Daoy (cell line): ENCODE results near the gene GEMIN4. TPM values are rescaled to one million over a fixed set of nuclear protein-coding genes. Genes with fewer than 3 reads are reported as not detected.
"Not testable (repeated sequence)": the region's sequence is repeated elsewhere in the genome, so short reads cannot be mapped to it uniquely, and the experiment has no call there.

Source experiments
- DNase-seq: peaks from one replicate; pipeline ENCODE4 v3.0.0-alpha.2; 2015; ENCODE audit warnings: low read depth
- total RNA-seq: library from RNA; depleted of rRNA; stranded (reverse); fragments of >200 nt; shearing (Covaris generic); gene quantifications from 2 replicates; pipeline ENCODE4 v1.2.3, GENCODE V29; 2014

Gene GEMIN4
- total RNA-seq, 1 experiment from 2014 or later: 14.3 TPM

DNA sequence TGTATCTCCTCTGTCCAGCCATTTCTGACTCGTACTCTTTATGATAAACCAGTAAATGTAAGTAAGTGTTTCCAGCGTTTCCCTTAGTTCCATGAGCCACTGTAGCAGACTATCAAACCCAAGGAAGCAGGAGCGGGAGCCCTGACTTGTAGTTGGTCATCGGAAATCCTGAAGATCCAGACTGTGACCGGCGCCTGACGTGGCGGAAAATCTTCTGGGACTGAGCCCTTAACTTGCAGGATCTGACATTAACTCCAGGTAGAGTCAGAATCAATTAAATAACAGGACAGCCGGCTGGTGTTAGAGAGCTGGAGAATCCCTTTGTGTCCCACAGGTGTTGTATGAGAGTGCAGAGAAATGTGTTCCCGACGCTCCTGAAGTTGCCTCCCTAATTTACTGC lies 26.0 kb upstream of the GEMIN4 start:
- DNase-seq: no peak

DNA sequence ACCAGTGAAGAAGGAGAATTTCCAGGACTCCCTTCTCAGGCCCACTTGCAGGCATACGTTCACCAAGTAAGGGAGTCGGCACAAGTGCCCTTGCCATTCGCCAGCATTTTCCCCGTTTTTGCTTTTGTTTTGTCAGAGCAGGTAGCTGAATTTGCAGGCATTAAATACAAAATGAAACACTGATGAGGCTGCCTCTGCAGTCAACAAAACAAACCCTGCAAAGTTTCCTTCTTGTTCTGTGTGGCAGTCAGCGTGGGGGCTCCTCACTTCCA lies 22.2 kb upstream of the GEMIN4 start:
- no peak for DNase-seq

- no peak for DNase-seq
Measured at GRCh38 chr17:773467-774312, 21.6 kb upstream of the GEMIN4 start.

DNA sequence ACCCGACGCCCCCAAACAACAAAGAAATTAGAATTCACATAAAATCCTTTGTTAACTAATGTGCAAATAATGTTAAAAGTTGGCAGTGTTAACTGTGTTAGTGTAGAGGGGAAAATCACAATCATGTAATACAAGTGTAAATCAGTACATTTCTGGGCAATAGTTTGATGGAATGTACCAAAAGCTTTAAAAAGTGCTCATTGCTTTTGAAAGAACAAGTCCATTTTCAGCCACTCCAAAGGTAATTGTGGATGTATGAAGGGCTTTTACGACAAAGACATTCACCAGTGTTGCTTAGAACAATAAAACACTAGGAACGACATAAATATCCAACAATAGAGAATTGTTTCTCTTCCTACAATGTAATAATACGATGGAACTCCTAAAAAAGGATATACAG lies 21.0 kb upstream of the GEMIN4 start:
- no peak for DNase-seq

- DNase-seq: no peak
Measured at GRCh38 chr17:767076-767475, 15.0 kb upstream of the GEMIN4 start.

DNA sequence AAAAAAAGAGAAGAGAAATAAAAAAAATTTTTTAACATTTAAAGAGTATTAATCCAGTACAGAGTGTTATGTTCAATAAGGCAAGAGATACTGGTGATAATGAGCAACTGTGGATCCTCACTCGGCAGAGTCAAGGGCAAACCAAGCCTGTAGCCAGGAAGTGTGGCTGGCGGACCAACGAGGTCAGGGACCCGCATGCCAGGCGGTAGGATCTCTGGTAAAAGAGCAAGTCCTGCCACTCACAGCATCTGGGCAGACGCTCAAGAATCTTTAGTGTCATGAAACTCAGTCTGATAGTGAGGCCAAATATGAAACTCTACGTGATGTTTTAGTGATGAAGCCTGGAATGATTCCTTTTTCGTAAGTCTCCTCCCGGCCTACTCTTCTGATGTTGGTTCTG lies 8.3 kb upstream of the GEMIN4 start:
- DNase-seq: no peak

GRCh38 chr17:759964-760363 lies 7.9 kb upstream of the GEMIN4 start:
- DNase-seq: no peak

GRCh38 chr17:756010-756567 lies 4.0 kb upstream of the GEMIN4 start:
- DNase-seq: not testable (repeated sequence)

DNA sequence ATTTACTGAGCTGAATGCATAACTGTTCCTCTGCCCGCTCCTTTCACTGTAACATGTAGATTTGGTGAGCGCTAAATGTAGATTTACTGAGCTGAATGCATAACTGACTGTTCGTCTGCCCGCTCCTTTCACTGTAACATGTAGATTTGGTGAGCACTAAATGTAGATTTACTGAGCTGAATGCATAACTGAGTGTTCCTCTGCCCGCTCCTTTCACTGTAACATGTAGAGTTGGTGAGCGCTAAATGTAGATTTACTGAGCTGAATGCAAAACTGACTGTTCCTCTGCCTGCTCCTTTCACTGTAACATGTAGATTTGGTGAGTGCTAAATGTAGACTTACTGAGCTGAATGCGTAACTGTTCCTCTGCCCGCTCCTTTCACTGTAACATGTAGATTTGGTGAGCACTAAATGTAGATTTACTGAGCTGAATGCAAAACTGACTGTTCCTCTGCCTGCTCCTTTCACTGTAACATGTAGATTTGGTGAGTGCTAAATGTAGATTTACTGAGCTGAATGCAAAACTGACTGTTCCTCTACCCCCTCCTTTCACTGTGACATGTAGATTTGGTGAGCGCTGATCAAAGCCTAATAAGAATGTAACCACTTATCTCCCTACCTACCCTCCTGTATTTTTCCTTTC lies 3.4 kb upstream of the GEMIN4 start:
- DNase-seq: not testable (repeated sequence)

GRCh38 chr17:753418-753817 lies 1.4 kb upstream of the GEMIN4 start:
- no peak for DNase-seq

DNA sequence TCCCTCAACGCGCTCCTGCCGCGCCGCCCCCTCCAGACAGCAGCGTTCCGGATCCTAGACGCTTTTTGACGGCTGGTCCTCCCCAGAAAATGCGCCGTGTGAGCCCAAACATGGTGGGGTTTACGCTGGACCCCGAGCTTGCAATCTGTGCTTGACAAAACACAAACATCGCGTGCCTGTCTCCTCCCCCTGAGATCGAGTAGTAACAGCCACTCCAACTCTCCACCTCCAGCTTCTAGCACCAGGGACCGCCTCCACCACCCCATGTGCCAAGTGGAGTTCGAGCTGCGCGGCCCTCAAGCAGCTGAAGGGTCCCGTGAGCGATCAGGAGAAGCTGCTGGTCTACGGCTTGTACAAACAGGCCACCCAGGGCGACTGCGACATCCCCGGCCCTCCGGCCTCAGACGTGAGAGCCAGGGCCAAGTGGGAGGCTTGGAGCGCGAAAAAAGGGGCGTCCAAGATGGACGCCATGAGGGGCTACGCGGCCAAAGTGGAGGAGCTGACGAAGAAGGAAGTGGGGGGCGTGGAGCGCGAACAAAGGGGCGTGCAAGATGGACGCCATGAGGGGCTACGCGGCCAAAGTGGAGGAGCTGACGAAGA lies 656 bp upstream of the GEMIN4 start:
- DNase-seq: peak; percentile 58

DNA sequence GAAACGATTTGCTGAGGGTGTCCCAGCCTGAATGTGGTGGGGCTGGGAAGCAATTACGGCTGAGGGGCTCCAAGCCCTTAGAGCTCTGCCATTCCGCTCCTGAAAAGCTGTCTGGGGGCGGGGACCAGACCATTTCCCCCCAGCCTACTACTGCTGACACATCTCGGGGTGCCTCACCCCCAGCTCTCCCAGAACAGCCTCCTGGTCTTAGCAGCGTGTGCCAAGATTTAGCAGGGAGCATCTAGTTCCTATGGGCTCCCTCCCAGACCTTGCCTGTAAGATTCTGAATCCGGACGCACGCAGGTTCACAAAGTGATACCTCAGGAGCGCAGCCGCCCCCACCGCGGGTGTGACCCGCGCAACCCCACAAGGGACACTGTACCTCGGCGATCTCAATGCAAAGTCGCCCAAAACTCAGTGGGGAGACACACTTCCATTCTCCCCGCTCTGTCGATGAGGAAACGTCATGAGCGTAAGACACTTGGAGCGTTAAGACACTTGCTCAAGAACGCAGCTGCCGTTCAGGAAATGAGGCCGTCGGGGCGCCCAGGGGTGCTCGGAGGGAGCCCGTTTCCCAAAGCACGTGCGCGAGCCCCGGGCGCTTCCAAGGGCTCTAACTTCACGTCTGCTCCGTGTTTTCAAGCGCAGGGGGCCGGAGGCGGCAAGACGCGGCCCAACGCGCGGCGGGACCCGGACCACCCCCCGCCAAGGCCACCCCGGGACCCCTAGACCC lies 629 bp downstream of the GEMIN4 start:
- peak; percentile 65 for DNase-seq

- no peak for DNase-seq
Measured at GRCh38 chr17:750431-751037, 1.5 kb downstream of the GEMIN4 start.

DNA sequence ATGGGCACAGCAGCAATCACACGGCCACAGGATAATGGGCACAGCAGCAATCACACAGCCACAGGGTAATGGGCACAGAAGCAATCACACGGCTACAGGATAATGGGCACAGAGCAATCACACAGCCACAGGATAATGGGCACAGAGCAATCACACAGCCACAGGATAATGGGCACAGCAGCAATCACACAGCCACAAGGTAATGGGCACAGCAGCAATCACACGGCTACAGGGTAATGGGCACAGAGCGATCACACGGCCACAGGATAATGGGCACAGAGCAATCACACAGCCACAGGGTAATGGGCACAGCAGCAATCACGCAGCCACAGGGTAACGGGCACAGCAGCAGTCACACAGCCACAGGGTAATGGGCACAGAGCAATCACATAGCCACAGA lies 2.7 kb downstream of the GEMIN4 start:
- not testable (repeated sequence) for DNase-seq

- not testable (repeated sequence) for DNase-seq
Measured at GRCh38 chr17:748604-749003, 3.5 kb downstream of the GEMIN4 start.

- no peak for DNase-seq
Measured at GRCh38 chr17:746783-747629, 5.1 kb downstream of the GEMIN4 start.

DNA sequence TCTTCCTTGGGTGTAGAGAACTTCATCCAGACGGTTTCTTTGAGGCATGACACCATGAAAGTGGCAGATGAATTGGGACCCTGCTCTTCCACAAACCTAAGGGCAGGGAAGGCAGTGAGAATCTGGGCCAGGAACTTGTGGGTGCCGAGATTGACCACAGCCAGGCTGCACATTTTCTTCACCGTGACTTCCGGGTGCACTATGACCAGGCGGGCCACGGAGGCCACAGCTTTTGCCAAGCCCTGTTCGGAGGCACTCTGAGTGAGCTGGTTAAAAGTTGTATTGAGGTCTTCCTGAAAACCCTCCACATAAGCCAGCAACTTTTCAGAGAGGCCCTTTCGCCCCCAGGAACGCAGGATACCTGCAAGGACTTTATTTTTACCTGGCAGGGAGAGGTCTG lies 5.9 kb downstream of the GEMIN4 start:
- DNase-seq: no peak

DNA sequence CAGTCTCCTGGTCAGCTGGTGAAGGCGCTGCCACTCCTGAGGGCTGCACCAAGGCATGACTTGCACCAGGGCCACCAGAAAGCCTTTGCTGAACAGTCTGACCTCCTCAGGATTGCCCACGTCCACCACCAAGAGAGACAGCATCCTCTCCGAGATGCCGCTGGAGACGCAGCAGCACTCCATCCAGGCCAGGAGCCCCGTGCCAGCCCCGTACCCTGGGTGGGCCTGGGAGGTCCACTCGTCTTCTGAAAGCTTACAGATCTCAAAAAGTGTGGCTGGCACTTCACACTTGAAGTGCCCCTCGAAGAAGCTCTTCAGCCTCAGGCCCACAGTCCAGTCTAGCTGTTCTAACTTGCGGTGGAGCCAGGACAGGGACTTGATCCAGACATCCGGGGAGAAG lies 6.7 kb downstream of the GEMIN4 start:
- no peak for DNase-seq

- no peak for DNase-seq
Measured at GRCh38 chr17:744937-745336, 7.1 kb downstream of the GEMIN4 start.

GRCh38 chr17:743139-743538 lies 8.9 kb downstream of the GEMIN4 start:
- no peak for DNase-seq
